OCI-LY1 (cell line): ENCODE measurements around the gene ATP5F1B.

ENCODE experiments used
- H2AFZ ChIP-seq: fragments of 200-600 bp; sonication (generic), shearing (Covaris generic); 2 replicates; pipeline ENCODE4 v1.6.0; 2014; ENCODE audit warnings: antibody characterized with exemption, mild to moderate bottlenecking, low read length
- H3F3A ChIP-seq: fragments of 200-600 bp; sonication (generic), shearing (Covaris generic); 2 replicates; pipeline ENCODE4 v1.6.0; 2014; ENCODE audit warnings: mild to moderate bottlenecking, antibody characterized with exemption, low read length, moderate library complexity; ENCODE audit not compliant: insufficient read depth
- H3K27ac ChIP-seq: fragments of 200-600 bp; sonication (generic); 2 replicates; pipeline ENCODE4 v1.5.1; 2014; ENCODE audit warnings: low read length, mixed run types, mild to moderate bottlenecking, low read depth; ENCODE audit not compliant: poor library complexity, severe bottlenecking
- H3K27me3 ChIP-seq: fragments of 200-600 bp; sonication (generic); 2 replicates; pipeline ENCODE4 v1.6.0; 2014; ENCODE audit warnings: antibody characterized with exemption, mild to moderate bottlenecking, low read length, moderate library complexity; ENCODE audit not compliant: insufficient read depth
- H3K36me3 ChIP-seq: fragments of 200-600 bp; sonication (generic); 2 replicates; pipeline ENCODE4 v1.6.1; 2014; ENCODE audit warnings: mild to moderate bottlenecking, antibody characterized with exemption, low read length, moderate library complexity, mixed read lengths; ENCODE audit not compliant: insufficient read depth
- H3K4me1 ChIP-seq: fragments of 200-600 bp; sonication (generic); 2 replicates; pipeline ENCODE4 v1.5.1; 2014; ENCODE audit warnings: mild to moderate bottlenecking, low read length, moderate library complexity; ENCODE audit not compliant: insufficient read depth, severe bottlenecking
- H3K4me2 ChIP-seq: fragments of 200-600 bp; sonication (generic), shearing (Covaris generic); 2 replicates; pipeline ENCODE4 v1.6.1; 2014; ENCODE audit warnings: low read length
- H3K4me3 ChIP-seq: fragments of 200-600 bp; sonication (generic); 2 replicates; pipeline ENCODE4 v1.5.1; 2014; ENCODE audit warnings: low read length, low read depth, mild to moderate bottlenecking, mixed read lengths; ENCODE audit not compliant: poor library complexity, severe bottlenecking
- H3K79me2 ChIP-seq: fragments of 200-600 bp; shearing (Covaris generic); 2 replicates; pipeline ENCODE4 v1.6.1; 2016; ENCODE audit warnings: mixed run types, low read length, mixed read lengths; ENCODE audit not compliant: insufficient read depth
- H3K9ac ChIP-seq: fragments of 200-600 bp; sonication (generic), shearing (Covaris generic); 2 replicates; pipeline ENCODE4 v1.6.1; 2014; ENCODE audit warnings: mild to moderate bottlenecking, low read length, mixed read lengths
- H3K9me2 ChIP-seq: fragments of 200-600 bp; sonication (generic), shearing (Covaris generic); 2 replicates; pipeline ENCODE4 v1.6.1; 2014; ENCODE audit warnings: low read depth, mild to moderate bottlenecking, low read length, mixed read lengths
- H3K9me3 ChIP-seq: fragments of 200-600 bp; shearing (Covaris generic); 2 replicates; pipeline ENCODE4 v1.6.1; 2014; ENCODE audit warnings: low read length, mixed read lengths
- H4K20me1 ChIP-seq: fragments of 200-600 bp; sonication (generic), shearing (Covaris generic); 2 replicates; pipeline ENCODE4 v1.6.0; 2016; ENCODE audit warnings: mild to moderate bottlenecking, low read length; ENCODE audit not compliant: insufficient read depth
- EZH2 ChIP-seq: fragments of 200-600 bp; sonication (generic), shearing (Covaris generic); IDR thresholded peaks from 2 replicates; pipeline ENCODE4 v1.8.0; 2017; ENCODE audit warnings: borderline replicate concordance, mixed run types, mild to moderate bottlenecking, antibody characterized with exemption, low read length, moderate library complexity, mixed read lengths
- TF ChIP-seq, protein P1 (sequence below): fragments of 200-600 bp; sonication (generic), shearing (Covaris generic); IDR thresholded peaks from 2 replicates; pipeline ENCODE4 v1.5.1; 2017; ENCODE audit warnings: mild to moderate bottlenecking, antibody characterized with exemption, low read length, moderate library complexity, mixed read lengths

Gene ATP5F1B

GRCh38 chr12:56601503-56601902, 44.3 kb downstream of the ATP5F1B start:
- Histone ChIP-seq H2AFZ (no peak overlapping the region), H3K4me2 (no peak overlapping the region), H3K4me1 (peaks cover under 1% of the 10 kb centered on the region), H3K79me2 (no peaks in the 10 kb centered on the region), H3K36me3 (peaks cover 97% of the 10 kb centered on the region), H3K9me3 (no peaks in the 10 kb centered on the region), H3K27ac (no peak overlapping the region), H3K27me3 (no peaks in the 10 kb centered on the region), H3K9ac (no peak overlapping the region), H3F3A (peaks cover 2% of the 10 kb centered on the region; the same call in 1 of the 2 replicates), H3K9me2 (no peaks in the 10 kb centered on the region), H4K20me1 (no peaks in the 10 kb centered on the region), H3K4me3 (no peak overlapping the region)
- TF ChIP-seq, protein P1, sequence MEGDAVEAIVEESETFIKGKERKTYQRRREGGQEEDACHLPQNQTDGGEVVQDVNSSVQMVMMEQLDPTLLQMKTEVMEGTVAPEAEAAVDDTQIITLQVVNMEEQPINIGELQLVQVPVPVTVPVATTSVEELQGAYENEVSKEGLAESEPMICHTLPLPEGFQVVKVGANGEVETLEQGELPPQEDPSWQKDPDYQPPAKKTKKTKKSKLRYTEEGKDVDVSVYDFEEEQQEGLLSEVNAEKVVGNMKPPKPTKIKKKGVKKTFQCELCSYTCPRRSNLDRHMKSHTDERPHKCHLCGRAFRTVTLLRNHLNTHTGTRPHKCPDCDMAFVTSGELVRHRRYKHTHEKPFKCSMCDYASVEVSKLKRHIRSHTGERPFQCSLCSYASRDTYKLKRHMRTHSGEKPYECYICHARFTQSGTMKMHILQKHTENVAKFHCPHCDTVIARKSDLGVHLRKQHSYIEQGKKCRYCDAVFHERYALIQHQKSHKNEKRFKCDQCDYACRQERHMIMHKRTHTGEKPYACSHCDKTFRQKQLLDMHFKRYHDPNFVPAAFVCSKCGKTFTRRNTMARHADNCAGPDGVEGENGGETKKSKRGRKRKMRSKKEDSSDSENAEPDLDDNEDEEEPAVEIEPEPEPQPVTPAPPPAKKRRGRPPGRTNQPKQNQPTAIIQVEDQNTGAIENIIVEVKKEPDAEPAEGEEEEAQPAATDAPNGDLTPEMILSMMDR: peak; percentile 45; the same call in 1 of the 2 replicates
- TF ChIP-seq EZH2: no peak

DNA sequence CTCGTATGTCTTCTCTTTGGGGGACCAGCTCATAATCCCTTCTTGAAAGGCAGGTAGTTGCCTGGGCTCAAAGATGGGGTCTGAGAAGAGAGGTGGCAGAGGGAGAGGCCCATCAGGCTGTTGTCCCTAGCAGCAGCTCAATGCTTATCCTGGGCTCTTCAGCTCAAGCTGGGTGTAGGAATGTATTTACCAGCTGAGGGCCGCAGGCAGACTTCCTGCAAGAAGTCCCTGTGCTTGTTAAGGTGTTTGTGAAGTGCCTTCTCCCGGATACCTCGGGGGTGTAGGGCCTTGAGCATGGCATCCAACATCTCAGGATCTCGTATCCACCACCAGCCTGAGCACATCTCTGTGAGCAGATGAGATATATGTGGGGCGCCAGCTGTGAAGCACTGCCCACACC, 45.0 kb downstream of the ATP5F1B start:
- Histone ChIP-seq H3K36me3 (peaks cover 91% of the 10 kb centered on the region), H2AFZ (no peak overlapping the region), H3K4me2 (no peak overlapping the region), H3K9me2 (no peaks in the 10 kb centered on the region), H3K9me3 (no peaks in the 10 kb centered on the region), H4K20me1 (no peaks in the 10 kb centered on the region), H3K4me1 (peaks cover 4% of the 10 kb centered on the region), H3F3A (peaks cover 4% of the 10 kb centered on the region; the same call in 1 of the 2 replicates), H3K4me3 (no peak overlapping the region), H3K79me2 (no peaks in the 10 kb centered on the region), H3K27me3 (no peaks in the 10 kb centered on the region), H3K9ac (no peak overlapping the region), H3K27ac (no peak overlapping the region)
- TF ChIP-seq, protein P1: no peak
- TF ChIP-seq EZH2: no peak

DNA sequence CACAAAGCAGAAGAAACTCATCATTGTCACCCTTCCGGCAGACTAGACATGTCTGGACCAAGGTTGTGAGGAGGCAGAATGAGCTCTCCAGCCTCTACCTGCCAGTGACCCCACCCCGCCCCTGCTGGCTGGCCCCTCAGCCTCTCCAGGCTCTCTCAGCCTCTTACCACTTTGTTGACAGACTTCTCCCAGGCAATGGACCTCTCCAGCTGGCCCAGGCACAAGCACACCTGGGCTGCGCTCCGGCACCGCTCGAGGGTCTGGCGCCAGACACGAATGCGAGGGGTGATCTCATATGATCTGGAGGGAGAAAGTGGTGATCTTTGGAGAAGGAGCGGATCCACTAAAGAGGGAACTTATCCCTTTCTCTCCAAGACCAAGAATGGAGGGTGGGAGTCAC, 46.0 kb downstream of the ATP5F1B start:
- Histone ChIP-seq H4K20me1 (no peaks in the 10 kb centered on the region), H3K27ac (no peak overlapping the region), H3K36me3 (peaks cover 85% of the 10 kb centered on the region), H2AFZ (no peak overlapping the region), H3K9me2 (no peaks in the 10 kb centered on the region), H3K9me3 (no peaks in the 10 kb centered on the region), H3K4me1 (peaks cover 4% of the 10 kb centered on the region), H3K9ac (no peak overlapping the region), H3K27me3 (no peaks in the 10 kb centered on the region), H3F3A (peaks cover 4% of the 10 kb centered on the region; the same call in 1 of the 2 replicates), H3K4me3 (no peak overlapping the region), H3K4me2 (no peak overlapping the region), H3K79me2 (no peaks in the 10 kb centered on the region)
- TF ChIP-seq, protein P1: no peak
- TF ChIP-seq EZH2: no peak
